GM18502 (cell line): ENCODE results near the gene GRID1.

Experiments used
- ATAC-seq: cut with Tn5 transposase; IDR thresholded peaks from one replicate; pipeline ENCODE4 v1.9.1; 2021; ENCODE audit warnings: mild to moderate bottlenecking; ENCODE audit not compliant: unreplicated experiment, poor library complexity

Gene GRID1

GRCh38 chr10:86202226-86202735 lies 164.3 kb downstream of the GRID1 start:
- ATAC-seq: no peak

DNA sequence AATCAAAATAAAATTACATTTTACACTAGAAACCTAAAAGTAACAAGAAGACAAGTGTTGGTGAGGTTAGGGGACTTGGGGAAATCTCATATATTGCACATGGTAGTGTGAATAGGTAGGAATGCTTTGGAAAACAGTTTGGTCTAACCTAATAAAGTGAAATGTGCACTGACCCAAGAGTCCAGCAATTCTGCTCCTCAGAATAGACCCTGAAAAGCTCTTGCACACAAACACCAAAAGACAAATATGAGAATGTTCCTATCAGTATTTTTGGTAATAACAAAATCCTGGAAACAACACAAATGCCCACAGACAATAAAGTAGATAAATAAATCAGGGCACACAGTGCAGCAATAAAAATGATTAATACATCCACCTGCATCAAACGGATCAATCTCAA lies 165.7 kb downstream of the GRID1 start:
- no peak for ATAC-seq

DNA sequence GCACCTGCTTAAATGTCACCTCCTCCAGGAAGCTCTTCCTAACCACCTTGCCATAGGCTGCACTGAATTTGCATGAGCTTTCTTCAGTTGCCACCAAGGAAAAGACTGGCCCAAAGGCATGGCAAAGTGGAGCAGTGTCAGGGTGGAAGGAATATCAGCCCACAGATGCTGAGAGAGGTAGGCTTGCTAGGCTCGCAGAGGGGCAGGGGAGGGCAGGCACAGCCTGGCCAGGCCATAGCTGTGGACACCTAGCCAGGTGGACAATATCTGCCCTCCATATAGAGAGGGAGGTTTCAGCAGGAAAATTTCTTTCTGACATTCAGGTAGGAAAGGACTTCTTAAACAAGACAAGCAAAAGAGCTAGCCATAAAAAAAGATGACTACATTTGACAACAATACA lies 166.3 kb downstream of the GRID1 start:
- ATAC-seq: no peak

GRCh38 chr10:86199041-86199440 lies 167.6 kb downstream of the GRID1 start:
- ATAC-seq: no peak

DNA sequence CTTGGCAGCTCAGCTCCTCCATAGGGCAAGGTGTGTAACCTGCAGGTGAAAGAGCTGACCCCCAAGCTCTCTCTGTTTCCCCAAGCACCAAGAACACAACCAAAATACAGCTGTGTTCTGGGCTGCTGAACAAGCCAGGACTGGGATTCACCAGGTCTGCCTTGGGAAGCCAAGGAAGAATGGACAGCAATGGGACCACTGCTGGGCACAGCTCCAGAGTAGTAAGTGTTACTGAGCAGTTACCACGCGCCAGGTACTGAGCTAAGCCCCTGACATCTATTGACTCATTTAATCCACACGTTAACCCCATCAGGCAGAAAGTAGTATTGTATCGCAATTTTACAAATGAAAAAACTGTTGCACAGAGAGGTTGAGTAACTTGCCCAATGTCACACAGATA lies 168.3 kb downstream of the GRID1 start:
- ATAC-seq: no peak

DNA sequence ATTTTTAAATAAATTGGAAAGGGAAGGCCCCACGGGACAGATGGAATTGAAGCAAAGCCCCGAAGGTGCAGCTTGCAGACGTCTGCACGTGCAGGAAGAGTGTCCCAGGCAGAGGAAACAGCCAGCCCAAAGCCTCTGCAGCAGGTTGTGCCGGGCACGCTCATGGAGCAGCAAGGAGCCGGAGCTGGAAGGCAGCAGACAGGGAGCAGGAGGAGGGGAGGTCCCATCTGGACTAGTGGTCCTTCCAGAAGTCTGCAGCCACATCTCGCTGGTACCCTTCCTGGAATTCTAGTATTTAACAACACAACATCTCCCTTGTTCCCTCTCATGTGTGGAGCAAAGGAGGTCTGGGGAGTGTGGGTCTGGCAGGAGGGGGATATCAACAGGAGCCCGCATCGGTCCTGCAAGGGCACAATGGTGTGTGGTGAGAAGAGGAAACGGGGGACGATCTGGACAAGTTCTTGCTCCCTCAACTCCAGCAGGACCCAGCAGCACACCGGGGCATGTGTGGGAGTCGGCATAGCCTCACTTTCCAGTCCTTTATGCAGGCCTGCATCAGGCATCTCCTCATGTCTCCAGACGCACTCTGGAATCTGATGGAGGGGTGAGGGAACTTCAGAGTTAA lies 169.3 kb downstream of the GRID1 start:
- ATAC-seq: no peak

- ATAC-seq: no peak
Measured at GRCh38 chr10:86195521-86196157, 171.0 kb downstream of the GRID1 start.

DNA sequence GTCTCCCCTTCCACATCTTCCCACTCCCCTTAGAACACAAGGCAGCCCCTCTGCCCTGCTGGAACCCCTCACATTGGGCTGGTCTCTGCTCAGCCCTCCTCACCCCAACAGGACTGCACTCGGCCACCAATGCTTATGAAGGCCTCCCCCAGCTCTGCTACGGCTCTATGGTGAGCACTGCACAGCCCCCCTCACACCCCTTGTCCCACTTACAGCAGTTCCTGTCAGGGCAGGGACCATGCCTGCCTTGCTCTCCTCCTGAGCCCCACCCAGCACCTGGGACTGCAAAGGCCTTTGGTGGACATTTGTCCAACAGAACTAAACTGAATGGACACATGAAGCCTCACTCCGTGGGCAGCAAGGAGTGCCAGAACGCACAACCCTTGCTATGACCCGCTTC lies 171.9 kb downstream of the GRID1 start:
- no peak for ATAC-seq

DNA sequence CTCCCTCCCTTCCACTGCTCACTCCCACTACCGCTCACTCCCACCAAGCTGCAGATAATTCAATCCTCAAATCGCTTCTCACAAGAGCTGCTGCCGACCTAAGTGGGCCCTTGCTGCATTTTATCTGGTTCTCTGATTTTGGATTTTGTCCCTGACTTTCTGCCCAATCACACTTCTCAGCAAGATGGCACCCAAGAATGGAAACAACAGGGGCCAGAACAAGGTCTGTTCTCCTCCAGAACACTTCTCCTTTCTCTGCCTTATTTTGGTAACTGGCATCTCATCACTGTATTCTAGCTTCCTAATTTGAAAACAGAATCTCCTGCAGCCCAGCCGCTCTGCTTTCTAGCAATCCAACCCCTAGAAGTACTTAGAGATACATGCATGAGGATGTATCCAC lies 172.8 kb downstream of the GRID1 start:
- no peak for ATAC-seq

GRCh38 chr10:86192691-86193090 lies 173.9 kb downstream of the GRID1 start:
- no peak for ATAC-seq

DNA sequence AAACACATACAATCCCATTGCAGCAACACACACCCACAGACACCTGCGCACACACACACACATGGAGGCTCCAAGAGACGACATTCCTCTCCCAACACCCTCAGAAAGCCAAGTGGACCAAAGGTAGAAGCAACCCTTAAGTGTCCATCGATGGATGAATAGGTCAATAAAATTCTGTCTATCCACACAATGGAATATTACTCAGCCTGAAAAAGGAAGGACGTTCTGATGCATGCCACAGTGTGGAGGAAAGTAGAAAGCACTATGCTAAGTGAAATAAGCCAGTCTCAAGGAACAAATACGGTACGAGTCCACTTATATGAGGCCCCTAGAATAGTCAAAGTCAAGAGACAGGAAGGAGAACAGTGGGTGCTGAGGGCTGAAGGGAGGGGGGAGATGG lies 174.4 kb downstream of the GRID1 start:
- ATAC-seq: no peak

- ATAC-seq: no peak
Measured at GRCh38 chr10:86191686-86192085, 174.9 kb downstream of the GRID1 start.

- no peak for ATAC-seq
Measured at GRCh38 chr10:86191166-86191565, 175.4 kb downstream of the GRID1 start.

DNA sequence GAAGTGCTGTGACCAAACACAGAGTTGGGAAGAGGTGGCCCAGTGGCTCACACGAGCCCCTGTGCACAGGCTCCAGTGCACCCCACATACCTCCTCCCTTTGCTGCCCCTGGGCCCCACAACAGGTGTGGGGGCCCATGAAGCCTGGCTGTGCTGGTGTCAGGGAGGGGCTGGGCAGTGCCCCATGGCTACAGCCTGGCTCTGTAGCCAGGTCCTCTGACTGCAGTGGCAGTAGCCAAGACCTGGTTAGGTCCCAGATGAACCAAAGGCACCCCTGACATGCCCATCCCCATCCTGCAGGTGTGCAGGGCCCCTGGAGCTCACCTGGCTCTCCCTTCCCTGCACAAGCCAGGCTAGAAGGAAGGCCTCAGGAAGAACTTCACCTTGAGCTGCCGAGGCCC lies 176.3 kb downstream of the GRID1 start:
- no peak for ATAC-seq

DNA sequence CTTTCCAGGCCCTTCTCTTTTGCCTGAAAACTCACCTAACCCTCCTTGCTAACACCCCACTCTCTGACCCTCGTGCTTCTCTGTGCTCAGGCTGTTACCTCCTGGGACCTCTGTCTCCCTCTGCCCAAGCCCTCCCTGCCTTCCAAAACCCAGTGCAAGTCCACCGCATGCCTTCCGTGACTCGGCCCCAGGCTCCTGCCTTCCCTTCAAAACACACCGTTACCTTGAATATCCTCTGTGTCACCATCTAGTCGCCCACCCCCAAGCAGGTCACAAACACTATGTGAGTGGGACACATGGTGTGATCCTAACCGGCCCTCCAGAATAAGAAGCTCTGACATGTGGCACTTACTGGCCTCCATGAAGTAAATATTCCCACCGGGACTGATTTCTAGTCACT lies 176.7 kb downstream of the GRID1 start:
- no peak for ATAC-seq

GRCh38 chr10:86188796-86189558 lies 177.6 kb downstream of the GRID1 start:
- ATAC-seq: no peak

DNA sequence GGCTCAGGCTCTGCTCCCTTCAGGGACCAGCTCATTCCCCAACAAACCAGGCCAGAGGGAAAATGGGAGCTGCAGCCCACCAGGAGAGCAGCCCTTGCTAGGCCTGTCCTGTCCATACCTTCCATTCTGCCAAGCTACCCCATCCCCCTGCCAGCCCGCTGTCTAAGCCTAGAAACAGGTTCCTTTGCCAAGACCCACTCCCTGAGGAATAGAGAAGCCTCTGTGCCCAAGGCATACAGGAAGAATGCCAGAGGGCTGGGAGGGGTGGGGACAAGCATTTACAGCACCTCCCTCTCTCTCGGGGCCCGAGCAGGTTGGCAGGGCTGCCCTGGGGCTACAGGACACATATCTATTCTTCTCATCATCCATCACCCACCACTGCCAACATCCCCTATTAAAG lies 178.3 kb downstream of the GRID1 start:
- no peak for ATAC-seq

- ATAC-seq: no peak
Measured at GRCh38 chr10:86187499-86188239, 178.9 kb downstream of the GRID1 start.

DNA sequence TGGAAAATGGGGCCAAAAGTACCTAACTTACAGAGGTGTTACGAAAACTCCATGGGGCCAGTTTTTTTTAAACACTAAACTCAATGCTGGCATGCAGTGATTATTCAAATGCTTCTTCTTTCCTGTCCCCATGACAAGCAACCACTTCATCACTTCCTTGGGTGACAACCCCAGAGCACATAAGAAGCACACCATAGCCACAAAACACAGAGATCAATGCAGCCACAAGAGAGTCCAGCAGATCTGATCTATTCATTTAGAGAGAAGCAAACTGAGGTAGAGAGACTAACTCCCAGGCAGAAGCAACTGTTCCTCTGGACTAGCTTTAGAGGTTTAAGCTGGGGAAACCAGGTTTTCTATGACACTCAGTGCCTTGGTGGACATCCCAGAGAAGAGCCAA lies 180.0 kb downstream of the GRID1 start:
- no peak for ATAC-seq

GRCh38 chr10:86182595-86182994 lies 184.0 kb downstream of the GRID1 start:
- no peak for ATAC-seq

- ATAC-seq: no peak
Measured at GRCh38 chr10:86182150-86182549, 184.4 kb downstream of the GRID1 start.
